ENCODE measurements around the gene USP14.
"Not testable (repeated sequence)": the region's sequence is repeated elsewhere in the genome, so short reads cannot be mapped to it uniquely, and the experiment has no call there.

The USP14 gene

GRCh38 chr18:135045-135444 lies 23.3 kb upstream of the USP14 start:
- DNase-seq (ENCODE audit: low read depth) = no peak
- H3K4me3 ChIP-seq (ENCODE audit: low read depth, low read length) = no peak overlapping the region
- TF ChIP-seq, protein P1, sequence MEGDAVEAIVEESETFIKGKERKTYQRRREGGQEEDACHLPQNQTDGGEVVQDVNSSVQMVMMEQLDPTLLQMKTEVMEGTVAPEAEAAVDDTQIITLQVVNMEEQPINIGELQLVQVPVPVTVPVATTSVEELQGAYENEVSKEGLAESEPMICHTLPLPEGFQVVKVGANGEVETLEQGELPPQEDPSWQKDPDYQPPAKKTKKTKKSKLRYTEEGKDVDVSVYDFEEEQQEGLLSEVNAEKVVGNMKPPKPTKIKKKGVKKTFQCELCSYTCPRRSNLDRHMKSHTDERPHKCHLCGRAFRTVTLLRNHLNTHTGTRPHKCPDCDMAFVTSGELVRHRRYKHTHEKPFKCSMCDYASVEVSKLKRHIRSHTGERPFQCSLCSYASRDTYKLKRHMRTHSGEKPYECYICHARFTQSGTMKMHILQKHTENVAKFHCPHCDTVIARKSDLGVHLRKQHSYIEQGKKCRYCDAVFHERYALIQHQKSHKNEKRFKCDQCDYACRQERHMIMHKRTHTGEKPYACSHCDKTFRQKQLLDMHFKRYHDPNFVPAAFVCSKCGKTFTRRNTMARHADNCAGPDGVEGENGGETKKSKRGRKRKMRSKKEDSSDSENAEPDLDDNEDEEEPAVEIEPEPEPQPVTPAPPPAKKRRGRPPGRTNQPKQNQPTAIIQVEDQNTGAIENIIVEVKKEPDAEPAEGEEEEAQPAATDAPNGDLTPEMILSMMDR (IDR thresholded peaks at IDR 0.05; ENCODE audit: low read depth, low read length, missing control alignments) = no peak

DNA sequence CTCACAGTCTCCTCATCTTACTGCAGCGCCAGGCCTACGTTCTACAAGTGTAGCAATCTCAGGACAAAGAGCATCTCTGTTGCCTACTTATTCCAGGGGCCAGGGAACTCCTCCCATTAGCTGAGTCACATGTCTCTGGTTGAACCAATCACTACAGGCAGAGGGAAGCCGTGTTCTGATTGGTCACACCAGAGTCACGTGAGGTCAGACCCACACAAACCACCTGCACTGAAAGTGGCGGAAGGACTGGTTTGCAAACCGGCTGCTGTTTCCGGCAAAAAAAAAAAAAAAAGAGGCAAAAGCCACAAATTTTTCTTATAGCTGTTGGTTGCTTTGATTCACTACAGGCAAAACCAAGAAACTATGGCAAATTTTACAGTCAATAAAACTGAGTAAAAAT lies 21.9 kb upstream of the USP14 start:
- no peak overlapping the region for H3K4me3 ChIP-seq (ENCODE audit: low read depth, low read length)
- no peak for DNase-seq (ENCODE audit: low read depth)
- TF ChIP-seq, protein P1 (IDR thresholded peaks at IDR 0.05; ENCODE audit: low read depth, low read length, missing control alignments) = no peak

DNA sequence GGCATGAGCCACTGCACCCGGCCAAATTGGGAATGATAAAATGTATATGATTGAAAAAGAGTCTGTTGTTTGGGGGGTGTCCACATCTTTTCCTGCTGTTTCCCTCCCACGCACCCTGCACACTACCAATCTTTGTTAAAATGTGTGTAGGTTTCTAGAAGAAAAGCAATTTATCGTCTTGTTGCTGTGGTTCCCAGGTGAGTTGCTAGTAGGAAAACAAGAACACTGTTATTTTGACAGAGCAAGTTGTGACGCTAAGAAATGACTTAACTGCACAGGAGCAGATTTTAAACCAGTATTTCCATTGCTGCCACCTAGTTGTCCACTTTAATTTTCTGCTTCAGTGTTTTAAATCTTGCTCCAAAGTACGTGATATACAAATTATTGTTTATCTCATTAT lies 21.0 kb upstream of the USP14 start:
- no peak for DNase-seq (ENCODE audit: low read depth)
- no peak overlapping the region for H3K4me3 ChIP-seq (ENCODE audit: low read depth, low read length)
- TF ChIP-seq, protein P1 (IDR thresholded peaks at IDR 0.05; ENCODE audit: low read depth, low read length, missing control alignments) = no peak

GRCh38 chr18:140670-141266 lies 17.6 kb upstream of the USP14 start:
- DNase-seq (ENCODE audit: low read depth) = no peak
- TF ChIP-seq, protein P1 (IDR thresholded peaks at IDR 0.05; ENCODE audit: low read depth, low read length, missing control alignments) = no peak

DNA sequence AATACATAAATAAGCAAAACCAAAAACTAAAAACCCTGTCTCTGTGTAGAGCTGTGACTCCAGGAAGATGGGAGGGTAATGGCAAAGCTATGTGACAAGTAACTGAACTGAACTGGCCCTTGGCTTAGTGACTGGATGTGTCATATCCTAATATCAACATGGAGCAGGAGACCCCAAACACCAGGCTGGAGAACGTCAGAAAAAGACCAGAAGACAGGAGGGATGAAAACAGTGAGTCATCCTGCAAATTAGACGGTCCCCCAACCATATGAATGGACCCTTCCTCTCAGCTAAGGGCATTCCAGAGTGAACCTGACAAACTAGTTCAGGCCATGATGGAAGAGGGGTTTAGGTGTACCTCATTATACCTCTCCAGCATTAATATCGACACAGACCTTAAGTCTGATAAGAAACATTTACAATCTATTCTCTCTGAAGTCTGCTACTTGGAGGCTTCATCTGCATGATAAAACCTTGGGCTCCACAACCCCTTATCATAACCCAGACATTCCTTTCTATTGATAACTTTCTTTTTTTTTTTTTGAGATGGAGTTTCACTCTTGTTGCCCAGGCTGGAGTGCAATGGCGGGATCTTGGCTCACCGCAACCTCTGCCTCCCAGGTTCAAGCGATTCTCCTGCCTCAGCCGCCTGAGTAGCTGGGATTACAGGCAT lies 15.6 kb upstream of the USP14 start:
- H3K4me3 ChIP-seq (ENCODE audit: low read depth, low read length); DNase-seq (ENCODE audit: low read depth): not testable (repeated sequence)

More at GRCh38 chr18:140670-141266, 17.6 kb upstream of the USP14 start:
- no peak overlapping the region for H3K4me3 ChIP-seq (ENCODE audit: low read depth, low read length)

DNA sequence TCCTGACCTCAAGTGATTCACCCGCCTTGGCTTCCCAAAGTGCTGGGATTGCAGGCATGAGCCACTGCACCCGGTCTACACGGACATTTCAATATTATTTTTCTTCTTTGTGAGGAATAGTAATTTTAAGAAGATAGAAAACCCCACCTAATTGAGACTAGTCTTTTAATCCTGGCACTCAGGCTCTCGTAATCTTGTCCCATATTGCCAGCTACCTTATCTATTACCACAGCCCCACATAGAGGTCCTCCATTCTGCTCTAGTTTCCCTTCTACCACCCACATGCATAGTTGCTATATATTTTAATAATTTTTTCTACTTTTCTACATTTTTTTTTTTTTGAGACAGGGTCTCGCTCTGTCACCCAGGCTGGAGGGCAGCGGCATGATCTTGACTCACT lies 9.5 kb upstream of the USP14 start:
- H3K4me3 ChIP-seq (ENCODE audit: low read depth, low read length) = no peak overlapping the region
- TF ChIP-seq, protein P1 (IDR thresholded peaks at IDR 0.05; ENCODE audit: low read depth, low read length, missing control alignments) = no peak
- no peak for DNase-seq (ENCODE audit: low read depth)

DNA sequence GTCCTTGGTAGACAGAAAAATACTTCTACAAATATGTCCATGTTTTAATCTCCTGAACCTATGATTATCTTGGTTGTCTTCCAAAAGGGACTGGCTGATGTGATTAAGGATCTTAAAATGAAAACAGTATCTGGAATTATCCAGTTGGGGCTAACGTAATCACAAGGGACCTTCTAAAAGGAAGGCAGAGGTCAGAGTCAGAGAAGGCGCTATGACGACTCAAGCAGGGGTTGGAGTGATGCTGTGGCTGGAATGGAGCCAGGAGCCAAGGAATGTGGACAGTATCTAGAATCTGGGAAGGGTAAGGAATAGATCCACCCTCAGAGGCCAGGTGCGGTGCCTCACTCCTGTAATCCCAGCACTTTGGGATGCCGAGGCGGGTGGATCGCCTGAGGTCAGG lies 4.2 kb upstream of the USP14 start:
- no peak for DNase-seq (ENCODE audit: low read depth)

More for the DNA sequence above, 4.2 kb upstream of the USP14 start:
- TF ChIP-seq, protein P1 (IDR thresholded peaks at IDR 0.05; ENCODE audit: low read depth, low read length, missing control alignments) = no peak
- no peak overlapping the region for H3K4me3 ChIP-seq (ENCODE audit: low read depth, low read length)
